MCF 10A (cell line): ENCODE measurements around the gene FUOM. TPM values are rescaled to one million over a fixed set of nuclear protein-coding genes. Genes with fewer than 3 reads are reported as not detected.
"Not testable (repeated sequence)": the region's sequence is repeated elsewhere in the genome, so short reads cannot be mapped to it uniquely, and the experiment has no call there.

Experiments used
- BruUV-seq: library from RNA; stranded (reverse); fragments of 400-500 nt; replicated peaks from 2 replicates; lab custom pipeline; 2021; lab: Mats Ljungman, UMichigan
- CTCF ChIA-PET: fragments of 300-600 bp; sonication (Branson Sonifier 250); formaldehyde crosslinking; extraction: SDS; loops from one replicate; lab custom pipeline; 2021; ENCODE audit warnings: antibody characterized with exemption, inconsistent platforms; lab: Yijun Ruan, JAX
- POLR2A ChIA-PET: fragments of 300-600, 350-650 bp; sonication (Branson Sonifier 250); formaldehyde crosslinking; extraction: SDS; loops from one replicate; lab custom pipeline; 2020; ENCODE audit warnings: antibody characterized with exemption, inconsistent platforms; lab: Yijun Ruan, JAX
- DNase-seq: peaks from one replicate; pipeline ENCODE4 v3.0.0-alpha.2; 2018; ENCODE audit not compliant: unreplicated experiment
- H3K27ac Mint-ChIP-seq: one replicate; pipeline ENCODE4 v1.8.0; 2022; ENCODE audit warnings: mild to moderate bottlenecking, low read depth, mixed read lengths; ENCODE audit not compliant: unreplicated experiment
- H3K27me3 Mint-ChIP-seq: one replicate; pipeline ENCODE4 v1.8.0; 2022; ENCODE audit warnings: mixed read lengths; ENCODE audit not compliant: insufficient read depth, unreplicated experiment
- H3K36me3 Mint-ChIP-seq: one replicate; pipeline ENCODE4 v1.8.0; 2022; ENCODE audit warnings: mild to moderate bottlenecking, moderate library complexity, mixed read lengths; ENCODE audit not compliant: insufficient read depth, unreplicated experiment
- H3K4me1 Mint-ChIP-seq: one replicate; pipeline ENCODE4 v1.8.0; 2022; ENCODE audit warnings: mixed read lengths; ENCODE audit not compliant: insufficient read depth, unreplicated experiment
- H3K4me3 Mint-ChIP-seq: one replicate; pipeline ENCODE4 v1.8.0; 2022; ENCODE audit warnings: mild to moderate bottlenecking, moderate library complexity, mixed read lengths; ENCODE audit not compliant: unreplicated experiment
- H3K9me3 Mint-ChIP-seq: one replicate; pipeline ENCODE4 v1.8.0; 2022; ENCODE audit warnings: mixed read lengths; ENCODE audit not compliant: unreplicated experiment
- CTCF ChIP-seq: fragments of 200-600 bp; IDR thresholded peaks from one replicate; pipeline ENCODE4 v1.8.0; 2022; ENCODE audit warnings: antibody characterized with exemption, mild to moderate bottlenecking; ENCODE audit not compliant: unreplicated experiment
- intact Hi-C: fragments of 100-400 bp; cut with micrococcal nuclease; formaldehyde crosslinking; loops from 2 replicates; pipeline ENCODE4 v1.14.1; 2022
- total RNA-seq: library from RNA; stranded (reverse); gene quantifications from 2 replicates; pipeline ENCODE4 v1.2.3, GENCODE V29; 2022

FUOM gene
- total RNA-seq, 1 experiment from 2014 or later = 22.6 TPM

DNA sequence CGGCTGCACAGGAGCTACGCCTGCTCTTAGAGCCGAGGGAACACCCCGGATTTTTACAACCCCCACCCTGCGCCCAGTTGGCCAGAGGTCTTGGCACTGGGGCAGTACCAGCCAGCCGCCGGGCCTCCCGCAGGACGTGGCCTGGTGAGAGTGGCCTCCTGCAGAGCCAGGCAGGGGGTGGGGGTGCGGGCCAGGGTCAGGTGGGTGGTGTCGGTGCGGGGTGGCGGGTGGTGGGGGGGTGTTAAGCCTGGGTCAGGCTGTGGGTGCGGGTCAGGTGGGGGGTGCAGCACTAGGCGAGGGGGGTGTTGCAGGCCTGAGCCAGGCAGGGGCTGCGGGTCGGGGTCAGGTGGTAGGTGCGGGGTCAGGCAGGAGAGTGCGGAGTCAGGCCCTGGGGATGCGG, 14.7 kb upstream of the FUOM start:
- Mint-ChIP-seq H3K4me1 (peaks cover 10% of the 10 kb centered on the region), H3K27ac (peak overlapping the region; percentile 88), H3K36me3 (peaks cover 39% of the 10 kb centered on the region), H3K27me3 (no peaks in the 10 kb centered on the region), H3K9me3 (no peaks in the 10 kb centered on the region), H3K4me3 (peak overlapping the region; percentile 82)
- intact Hi-C loops = no loop called here
- ChIA-PET POLR2A (interaction anchor here (0.7 to 2.0 kb wide), 2 partner anchors 20 to 781 kb away, joined by 3 to 9 read pairs; partner anchors contain the start of gene MTG1), CTCF (interaction anchor here (1.6 kb wide), 1 partner anchor 65 kb away, joined by 6 read pairs; no protein-coding TSS in a partner anchor)
- BruUV-seq = no TSS peak
- no peak for TF ChIP-seq CTCF
- DNase-seq = no peak

GRCh38 chr10:133370030-133370786, 12.4 kb upstream of the FUOM start:
- intact Hi-C loops = no loop called here
- Mint-ChIP-seq H3K27me3 (no peaks in the 10 kb centered on the region), H3K27ac (no peak overlapping the region), H3K4me1 (peaks cover 10% of the 10 kb centered on the region), H3K36me3 (peaks cover 49% of the 10 kb centered on the region), H3K4me3 (no peak overlapping the region), H3K9me3 (no peaks in the 10 kb centered on the region)
- no peak for TF ChIP-seq CTCF
- DNase-seq = no peak
- ChIA-PET CTCF (no interaction called here), POLR2A (interaction anchor here (0.6 kb wide), 1 partner anchor 13 kb away, joined by 4 read pairs; no protein-coding TSS in a partner anchor)
- no TSS peak for BruUV-seq

- no peak for TF ChIP-seq CTCF
- intact Hi-C loops = no loop called here
- no peak for DNase-seq
- Mint-ChIP-seq H3K9me3 (no peaks in the 10 kb centered on the region), H3K4me1 (peaks cover 5% of the 10 kb centered on the region), H3K27ac (no peak overlapping the region), H3K36me3 (peaks cover 55% of the 10 kb centered on the region), H3K27me3 (no peaks in the 10 kb centered on the region), H3K4me3 (no peak overlapping the region)
- no TSS peak for BruUV-seq
- CTCF ChIA-PET = interaction anchor here (1.2 to 1.6 kb wide), 2 partner anchors 38 to 61 kb away, joined by 6 to 9 read pairs; no protein-coding TSS in a partner anchor
- POLR2A ChIA-PET = interaction anchor here (0.6 to 1.1 kb wide), 2 partner anchors 59 to 186 kb away, joined by 3 read pairs; no protein-coding TSS in a partner anchor
Measured at GRCh38 chr10:133368153-133368552, 10.3 kb upstream of the FUOM start.

DNA sequence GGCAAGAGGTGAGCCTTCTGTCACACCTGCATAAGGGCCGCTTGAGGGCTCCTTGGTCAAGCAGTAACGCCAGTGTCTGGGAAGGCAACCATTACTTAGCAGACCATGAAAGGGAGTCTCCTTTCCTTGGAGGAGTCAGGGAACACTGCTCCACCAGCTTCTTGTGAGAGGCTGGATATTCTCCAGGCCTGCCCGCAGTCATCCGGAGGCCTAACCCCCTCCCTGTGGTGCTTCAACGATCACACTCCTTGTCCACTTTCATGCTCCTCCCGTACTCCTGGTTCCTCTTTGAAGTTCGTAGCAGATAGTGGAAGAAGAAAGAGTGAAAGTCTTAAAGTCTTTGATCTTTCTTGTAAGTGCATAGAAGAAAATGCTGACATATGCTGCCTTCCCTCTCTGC, 9.6 kb upstream of the FUOM start:
- intact Hi-C loops, H3K4me1 Mint-ChIP-seq, H3K27ac Mint-ChIP-seq, H3K9me3 Mint-ChIP-seq, H3K4me3 Mint-ChIP-seq, H3K27me3 Mint-ChIP-seq, BruUV-seq, DNase-seq: not testable (repeated sequence)
- ChIA-PET CTCF (interaction anchor here (2.1 kb wide), 1 partner anchor 38 kb away, joined by 5 read pairs; no protein-coding TSS in a partner anchor), POLR2A (interaction anchor here (0.6 to 1.1 kb wide), 2 partner anchors 58 to 185 kb away, joined by 3 read pairs; no protein-coding TSS in a partner anchor)
- H3K36me3 Mint-ChIP-seq = peaks cover 51% of the 10 kb centered on the region
